NCI-H2196 treated with DMSO at 0.1 percent for 48 hours (cell line): Measurements from ENCODE around the gene BCAR1.

Experiments
- DNase-seq: peaks from one replicate; lab custom pipeline; 2025; ENCODE audit not compliant: unreplicated experiment; lab: John Stamatoyannopoulos, UW

Gene BCAR1

DNA sequence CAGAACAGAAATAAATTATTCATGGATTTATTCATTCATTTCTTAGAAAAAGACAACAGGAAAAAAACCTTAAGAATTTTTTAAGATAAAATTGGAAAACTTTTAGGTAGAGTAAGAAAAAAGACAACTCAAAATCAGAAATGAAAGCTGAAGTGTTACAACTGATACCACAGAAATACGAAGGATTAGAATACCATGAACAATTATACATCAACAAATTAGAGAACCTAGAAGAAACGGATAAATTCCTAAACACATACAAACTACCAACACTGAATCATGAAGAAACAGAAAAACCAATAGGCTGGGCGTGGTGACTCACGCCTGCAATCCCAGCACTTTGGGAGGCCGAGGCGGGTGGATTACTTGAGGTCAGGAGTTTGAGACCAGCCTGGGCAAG is 72.2 kb downstream of the BCAR1 start:
- no peak for DNase-seq
